OCI-LY1 (cell line): ENCODE results near the gene CHRM5.

Experiments used
- H2AFZ ChIP-seq: fragments of 200-600 bp; sonication (generic), shearing (Covaris generic); 2 replicates; pipeline ENCODE4 v1.6.0; 2014; ENCODE audit warnings: antibody characterized with exemption, mild to moderate bottlenecking, low read length
- H3F3A ChIP-seq: fragments of 200-600 bp; sonication (generic), shearing (Covaris generic); 2 replicates; pipeline ENCODE4 v1.6.0; 2014; ENCODE audit warnings: mild to moderate bottlenecking, antibody characterized with exemption, low read length, moderate library complexity; ENCODE audit not compliant: insufficient read depth
- H3K27ac ChIP-seq: fragments of 200-600 bp; sonication (generic); 2 replicates; pipeline ENCODE4 v1.5.1; 2014; ENCODE audit warnings: low read length, mixed run types, mild to moderate bottlenecking, low read depth; ENCODE audit not compliant: poor library complexity, severe bottlenecking
- H3K27me3 ChIP-seq: fragments of 200-600 bp; sonication (generic); 2 replicates; pipeline ENCODE4 v1.6.0; 2014; ENCODE audit warnings: antibody characterized with exemption, mild to moderate bottlenecking, low read length, moderate library complexity; ENCODE audit not compliant: insufficient read depth
- H3K36me3 ChIP-seq: fragments of 200-600 bp; sonication (generic); 2 replicates; pipeline ENCODE4 v1.6.1; 2014; ENCODE audit warnings: mild to moderate bottlenecking, antibody characterized with exemption, low read length, moderate library complexity, mixed read lengths; ENCODE audit not compliant: insufficient read depth
- H3K4me1 ChIP-seq: fragments of 200-600 bp; sonication (generic); 2 replicates; pipeline ENCODE4 v1.5.1; 2014; ENCODE audit warnings: mild to moderate bottlenecking, low read length, moderate library complexity; ENCODE audit not compliant: insufficient read depth, severe bottlenecking
- H3K4me2 ChIP-seq: fragments of 200-600 bp; sonication (generic), shearing (Covaris generic); 2 replicates; pipeline ENCODE4 v1.6.1; 2014; ENCODE audit warnings: low read length
- H3K4me3 ChIP-seq: fragments of 200-600 bp; sonication (generic); 2 replicates; pipeline ENCODE4 v1.5.1; 2014; ENCODE audit warnings: low read length, low read depth, mild to moderate bottlenecking, mixed read lengths; ENCODE audit not compliant: poor library complexity, severe bottlenecking
- H3K79me2 ChIP-seq: fragments of 200-600 bp; shearing (Covaris generic); 2 replicates; pipeline ENCODE4 v1.6.1; 2016; ENCODE audit warnings: mixed run types, low read length, mixed read lengths; ENCODE audit not compliant: insufficient read depth
- H3K9ac ChIP-seq: fragments of 200-600 bp; sonication (generic), shearing (Covaris generic); 2 replicates; pipeline ENCODE4 v1.6.1; 2014; ENCODE audit warnings: mild to moderate bottlenecking, low read length, mixed read lengths
- H3K9me2 ChIP-seq: fragments of 200-600 bp; sonication (generic), shearing (Covaris generic); 2 replicates; pipeline ENCODE4 v1.6.1; 2014; ENCODE audit warnings: low read depth, mild to moderate bottlenecking, low read length, mixed read lengths
- H3K9me3 ChIP-seq: fragments of 200-600 bp; shearing (Covaris generic); 2 replicates; pipeline ENCODE4 v1.6.1; 2014; ENCODE audit warnings: low read length, mixed read lengths
- H4K20me1 ChIP-seq: fragments of 200-600 bp; sonication (generic), shearing (Covaris generic); 2 replicates; pipeline ENCODE4 v1.6.0; 2016; ENCODE audit warnings: mild to moderate bottlenecking, low read length; ENCODE audit not compliant: insufficient read depth
- EZH2 ChIP-seq: fragments of 200-600 bp; sonication (generic), shearing (Covaris generic); IDR thresholded peaks from 2 replicates; pipeline ENCODE4 v1.8.0; 2017; ENCODE audit warnings: borderline replicate concordance, mixed run types, mild to moderate bottlenecking, antibody characterized with exemption, low read length, moderate library complexity, mixed read lengths
- TF ChIP-seq, protein P1 (sequence below): fragments of 200-600 bp; sonication (generic), shearing (Covaris generic); IDR thresholded peaks from 2 replicates; pipeline ENCODE4 v1.5.1; 2017; ENCODE audit warnings: mild to moderate bottlenecking, antibody characterized with exemption, low read length, moderate library complexity, mixed read lengths

Gene CHRM5

DNA sequence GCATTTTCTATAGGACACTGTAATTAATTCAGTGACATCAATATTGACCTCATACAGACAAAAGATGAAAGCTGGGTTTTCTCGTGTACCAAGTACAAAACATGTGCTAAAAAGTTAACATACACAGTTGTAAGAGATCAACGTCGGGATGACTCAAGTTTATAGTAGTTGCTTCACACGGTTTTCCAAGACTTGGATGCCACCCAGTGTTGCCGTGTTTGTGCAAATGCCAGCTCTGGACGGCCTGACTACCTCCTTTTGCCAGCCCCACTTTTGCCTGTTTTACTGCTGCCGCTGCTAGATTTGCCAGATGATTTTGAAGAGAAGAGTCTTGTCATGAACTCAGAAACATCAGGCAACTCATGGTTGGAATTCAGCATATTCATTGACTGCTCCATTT is 115.8 kb downstream of the CHRM5 start:
- H3K4me1 ChIP-seq, result no peaks in the 10 kb centered on the region
- no peaks in the 10 kb centered on the region for H3K27me3 ChIP-seq
- H3K9me3 ChIP-seq, result no peaks in the 10 kb centered on the region
- H3K36me3 ChIP-seq, result peaks cover 42% of the 10 kb centered on the region
- H3K9ac ChIP-seq, result no peak overlapping the region
- no peak overlapping the region for H3K27ac ChIP-seq
- no peaks in the 10 kb centered on the region for H3F3A ChIP-seq
- TF ChIP-seq, protein P1, sequence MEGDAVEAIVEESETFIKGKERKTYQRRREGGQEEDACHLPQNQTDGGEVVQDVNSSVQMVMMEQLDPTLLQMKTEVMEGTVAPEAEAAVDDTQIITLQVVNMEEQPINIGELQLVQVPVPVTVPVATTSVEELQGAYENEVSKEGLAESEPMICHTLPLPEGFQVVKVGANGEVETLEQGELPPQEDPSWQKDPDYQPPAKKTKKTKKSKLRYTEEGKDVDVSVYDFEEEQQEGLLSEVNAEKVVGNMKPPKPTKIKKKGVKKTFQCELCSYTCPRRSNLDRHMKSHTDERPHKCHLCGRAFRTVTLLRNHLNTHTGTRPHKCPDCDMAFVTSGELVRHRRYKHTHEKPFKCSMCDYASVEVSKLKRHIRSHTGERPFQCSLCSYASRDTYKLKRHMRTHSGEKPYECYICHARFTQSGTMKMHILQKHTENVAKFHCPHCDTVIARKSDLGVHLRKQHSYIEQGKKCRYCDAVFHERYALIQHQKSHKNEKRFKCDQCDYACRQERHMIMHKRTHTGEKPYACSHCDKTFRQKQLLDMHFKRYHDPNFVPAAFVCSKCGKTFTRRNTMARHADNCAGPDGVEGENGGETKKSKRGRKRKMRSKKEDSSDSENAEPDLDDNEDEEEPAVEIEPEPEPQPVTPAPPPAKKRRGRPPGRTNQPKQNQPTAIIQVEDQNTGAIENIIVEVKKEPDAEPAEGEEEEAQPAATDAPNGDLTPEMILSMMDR, result no peak
- no peak for TF ChIP-seq EZH2
- H3K9me2 ChIP-seq, result no peaks in the 10 kb centered on the region
- H3K4me2 ChIP-seq, result no peak overlapping the region
- no peak overlapping the region for H3K4me3 ChIP-seq
- H4K20me1 ChIP-seq, result no peaks in the 10 kb centered on the region
- H2AFZ ChIP-seq, result no peak overlapping the region
- no peaks in the 10 kb centered on the region for H3K79me2 ChIP-seq

DNA sequence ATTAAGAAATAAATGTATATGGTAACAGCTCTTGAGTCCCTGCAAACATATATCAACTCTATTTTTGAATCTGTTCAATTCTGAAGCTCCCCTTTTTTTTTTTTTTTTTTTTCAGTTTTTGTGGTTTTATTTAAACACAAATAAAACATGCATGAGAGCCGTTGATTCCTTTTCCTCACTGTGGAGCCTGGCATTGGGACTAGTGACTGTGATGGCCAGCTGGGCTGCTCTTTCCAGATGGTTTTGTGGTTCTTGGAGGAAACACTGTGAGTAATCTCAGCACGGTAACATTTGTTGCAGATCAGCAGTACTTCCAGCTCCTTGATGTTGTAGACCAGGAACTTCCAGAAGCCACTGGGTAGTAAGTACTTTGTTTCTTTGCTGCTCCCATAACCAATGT is 117.4 kb downstream of the CHRM5 start:
- Histone ChIP-seq H3K9me2 (no peaks in the 10 kb centered on the region), H3K36me3 (peaks cover 54% of the 10 kb centered on the region), H4K20me1 (no peaks in the 10 kb centered on the region), H3F3A (no peaks in the 10 kb centered on the region), H3K27me3 (no peaks in the 10 kb centered on the region), H3K9me3 (no peaks in the 10 kb centered on the region), H2AFZ (no peak overlapping the region), H3K9ac (no peak overlapping the region), H3K4me2 (no peak overlapping the region), H3K79me2 (no peaks in the 10 kb centered on the region), H3K4me3 (no peak overlapping the region), H3K4me1 (no peaks in the 10 kb centered on the region), H3K27ac (no peak overlapping the region)
- TF ChIP-seq, protein P1, result no peak
- TF ChIP-seq EZH2, result no peak

DNA sequence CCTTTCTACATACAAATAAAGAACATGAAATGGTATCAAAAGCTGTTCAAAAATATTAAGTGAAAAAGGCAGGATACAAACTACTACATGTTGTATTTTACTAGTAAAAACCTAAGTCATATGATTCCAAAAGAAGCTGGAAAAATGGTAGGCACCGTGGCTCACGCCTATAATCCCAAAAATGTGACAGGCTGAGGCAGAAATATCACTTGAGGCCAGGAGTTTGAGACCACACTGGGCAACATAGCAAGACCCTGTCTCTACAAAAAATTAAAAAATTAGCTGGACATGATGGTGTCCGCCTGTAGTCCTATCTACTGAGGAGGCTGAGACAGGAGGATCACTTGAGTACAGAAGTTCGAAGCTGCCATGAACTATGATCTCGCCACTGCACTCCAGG is 131.6 kb downstream of the CHRM5 start:
- no peak overlapping the region for H2AFZ ChIP-seq
- no peak overlapping the region; the same call in 1 of the 2 replicates for H3K9ac ChIP-seq
- TF ChIP-seq, protein P1, result no peak
- TF ChIP-seq EZH2, result no peak
- H4K20me1 ChIP-seq, result no peaks in the 10 kb centered on the region
- no peaks in the 10 kb centered on the region for H3F3A ChIP-seq
- H3K9me3 ChIP-seq, result peaks cover 15% of the 10 kb centered on the region
- peaks cover 20% of the 10 kb centered on the region for H3K36me3 ChIP-seq
- no peaks in the 10 kb centered on the region for H3K27me3 ChIP-seq
- peak overlapping the region; percentile 97 for H3K4me3 ChIP-seq
- H3K4me1 ChIP-seq, result peaks cover 24% of the 10 kb centered on the region
- peaks cover 42% of the 10 kb centered on the region for H3K79me2 ChIP-seq
- H3K9me2 ChIP-seq, result no peaks in the 10 kb centered on the region
- H3K4me2 ChIP-seq, result peak overlapping the region; percentile 99
- H3K27ac ChIP-seq, result no peak overlapping the region
